ENCODE results near the gene SERPINF2.
"Not testable (repeated sequence)": the region's sequence is repeated elsewhere in the genome, so short reads cannot be mapped to it uniquely, and the experiment has no call there.

The SERPINF2 gene

GRCh38 chr17:1716912-1717695 is 25.6 kb upstream of the SERPINF2 start:
- DNase-seq: peak; percentile 72

- no peak for DNase-seq
Observed at GRCh38 chr17:1718362-1719165, 24.1 kb upstream of the SERPINF2 start.

GRCh38 chr17:1720856-1721386 is 21.8 kb upstream of the SERPINF2 start:
- peak in 1 of 2 experiments; percentile 7 for DNase-seq

GRCh38 chr17:1722022-1722421 is 20.6 kb upstream of the SERPINF2 start:
- DNase-seq: not testable (repeated sequence)

- peak in 1 of 2 experiments; percentile 30 for DNase-seq
Observed at GRCh38 chr17:1724351-1724868, 18.3 kb upstream of the SERPINF2 start, which contains the start of gene WDR81. WDR81 (plus strand) TSS chr17:1724704; CDS start chr17:1724960, 256 bp downstream.

GRCh38 chr17:1724869-1725641 is 17.6 kb upstream of the SERPINF2 start:
- no peak for DNase-seq

GRCh38 chr17:1725642-1726511 is 16.8 kb upstream of the SERPINF2 start:
- no peak for DNase-seq

- no peak for DNase-seq
Observed at GRCh38 chr17:1726626-1727257, 15.9 kb upstream of the SERPINF2 start.

- DNase-seq: no peak
Observed at GRCh38 chr17:1727258-1727789, 15.3 kb upstream of the SERPINF2 start.

- DNase-seq: no peak
Observed at GRCh38 chr17:1727876-1728630, 14.6 kb upstream of the SERPINF2 start.

- no peak for DNase-seq
Observed at GRCh38 chr17:1729966-1730325, 12.7 kb upstream of the SERPINF2 start.

- no peak for DNase-seq
Observed at GRCh38 chr17:1730326-1731193, 12.1 kb upstream of the SERPINF2 start.

GRCh38 chr17:1731194-1731506 is 11.5 kb upstream of the SERPINF2 start:
- DNase-seq: no peak

- no peak for DNase-seq
Observed at GRCh38 chr17:1732241-1732832, 10.3 kb upstream of the SERPINF2 start.

GRCh38 chr17:1732833-1733321 is 9.8 kb upstream of the SERPINF2 start:
- DNase-seq: no peak

GRCh38 chr17:1733759-1734158 is 8.9 kb upstream of the SERPINF2 start:
- DNase-seq: no peak

- no peak for DNase-seq
Observed at GRCh38 chr17:1735418-1735817, 7.3 kb upstream of the SERPINF2 start.

- no peak for DNase-seq
Observed at GRCh38 chr17:1735834-1736347, 6.8 kb upstream of the SERPINF2 start.
